RCC 7860 (cell line): ENCODE measurements around the gene PCSK6.

ENCODE experiments used
- DNase-seq: peaks from one replicate; pipeline ENCODE4 v3.0.0-alpha.2; 2015; ENCODE audit warnings: low spot score
- FAIRE-seq: peaks from 2 replicates; lab custom pipeline; 2012; peaks lifted over from hg19 to GRCh38; lab: Jason Lieb, UNC

The PCSK6 gene

DNA sequence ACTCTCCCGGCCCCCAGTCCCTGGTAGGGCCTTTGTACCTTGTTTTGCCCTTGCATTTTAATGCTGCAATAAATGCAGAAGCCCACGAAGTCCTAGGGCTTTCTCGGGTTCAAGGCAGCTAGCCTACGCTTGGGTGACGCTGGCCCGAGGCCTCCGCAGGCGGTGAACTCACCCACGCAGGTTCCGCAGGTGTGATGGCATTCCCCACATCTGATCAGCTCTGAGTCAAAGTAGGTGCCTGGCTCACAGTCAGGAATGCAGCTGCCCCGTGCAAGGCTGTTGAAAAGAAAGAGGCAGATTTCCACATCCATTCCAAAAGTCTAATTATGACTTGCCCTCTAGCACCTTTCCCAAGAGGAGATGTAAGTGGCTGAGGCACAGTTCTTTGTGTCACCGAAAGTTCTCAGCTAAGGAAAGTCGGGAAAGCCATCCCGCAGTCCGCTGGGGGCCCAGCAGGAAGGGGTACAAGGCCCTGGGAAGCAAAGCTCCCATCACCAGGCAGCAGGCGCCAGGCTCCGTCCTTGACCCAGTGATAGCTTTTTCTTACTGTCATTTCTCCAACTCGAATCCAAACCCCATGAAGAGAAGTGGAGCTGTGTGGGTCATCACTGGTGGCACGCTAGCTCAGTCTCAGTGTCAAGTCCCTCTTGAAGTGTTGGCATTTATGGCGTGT lies 171.2 kb downstream of the PCSK6 start:
- no peak for DNase-seq
- no peak for FAIRE-seq

DNA sequence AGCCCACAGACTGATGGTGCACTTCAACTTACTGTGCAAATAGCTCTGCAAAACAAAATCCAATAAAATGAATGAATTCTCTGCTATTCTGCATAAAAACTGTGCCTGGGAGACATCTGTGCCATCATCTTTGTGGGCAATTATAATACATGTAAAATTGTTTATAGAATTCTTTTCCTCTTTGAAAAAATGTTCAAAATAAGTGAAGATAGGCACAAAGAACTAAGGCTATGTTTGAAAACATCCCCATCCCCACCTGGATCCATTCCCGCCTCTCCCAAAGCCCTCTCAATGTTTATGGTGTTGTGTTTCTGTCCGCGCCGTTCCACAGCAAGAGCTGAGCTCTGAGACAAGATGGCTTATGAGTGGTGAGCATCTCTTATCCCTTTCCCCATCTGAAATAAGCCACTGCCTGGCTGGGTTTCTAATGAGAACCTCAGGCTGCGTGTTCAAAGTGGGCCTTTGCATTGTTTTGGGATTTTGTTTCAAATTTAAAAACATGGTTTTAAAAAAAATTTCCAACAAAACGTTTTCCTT lies 172.1 kb downstream of the PCSK6 start:
- FAIRE-seq (no peak), DNase-seq (no peak)

DNA sequence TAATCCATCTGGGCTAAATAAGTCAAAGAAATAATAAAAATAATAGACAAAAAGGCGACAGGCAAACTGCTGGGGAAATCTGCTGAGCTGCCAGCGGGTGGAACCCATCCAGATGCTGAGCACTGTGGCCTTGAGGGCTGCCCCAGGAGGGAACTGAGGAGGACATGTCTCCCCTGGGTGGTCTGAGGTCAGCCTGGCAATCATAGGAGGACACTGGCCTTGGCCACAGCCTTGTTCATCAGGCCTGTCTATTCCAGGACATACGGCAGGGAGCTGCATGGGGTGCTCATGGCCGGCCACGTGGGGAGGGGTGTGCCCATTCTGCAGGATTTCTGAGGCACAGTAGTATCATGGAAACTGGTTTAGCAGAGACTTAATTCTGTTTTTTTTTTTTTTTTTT lies 173.0 kb downstream of the PCSK6 start:
- DNase-seq (no peak), FAIRE-seq (no peak)

DNA sequence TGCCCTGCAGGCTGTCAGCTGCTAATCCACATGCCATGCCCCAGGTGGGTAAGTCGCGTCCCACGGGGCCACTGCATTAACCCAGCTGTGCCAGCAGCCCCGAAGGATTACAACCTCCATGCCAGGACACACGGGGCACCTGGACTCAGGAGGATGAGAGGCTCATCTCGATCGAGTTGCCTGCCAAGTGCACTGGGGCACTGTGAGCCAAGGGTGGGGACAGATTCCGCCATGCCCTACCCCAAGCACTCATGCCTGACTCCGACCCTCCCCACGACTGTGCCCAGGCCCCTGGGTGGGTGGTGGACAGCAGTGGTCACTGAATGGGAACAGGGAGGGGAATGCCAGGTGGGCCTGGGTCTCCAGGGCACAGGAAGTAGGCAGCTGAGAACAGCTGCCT lies 173.8 kb downstream of the PCSK6 start:
- DNase-seq (no peak), FAIRE-seq (no peak)

DNA sequence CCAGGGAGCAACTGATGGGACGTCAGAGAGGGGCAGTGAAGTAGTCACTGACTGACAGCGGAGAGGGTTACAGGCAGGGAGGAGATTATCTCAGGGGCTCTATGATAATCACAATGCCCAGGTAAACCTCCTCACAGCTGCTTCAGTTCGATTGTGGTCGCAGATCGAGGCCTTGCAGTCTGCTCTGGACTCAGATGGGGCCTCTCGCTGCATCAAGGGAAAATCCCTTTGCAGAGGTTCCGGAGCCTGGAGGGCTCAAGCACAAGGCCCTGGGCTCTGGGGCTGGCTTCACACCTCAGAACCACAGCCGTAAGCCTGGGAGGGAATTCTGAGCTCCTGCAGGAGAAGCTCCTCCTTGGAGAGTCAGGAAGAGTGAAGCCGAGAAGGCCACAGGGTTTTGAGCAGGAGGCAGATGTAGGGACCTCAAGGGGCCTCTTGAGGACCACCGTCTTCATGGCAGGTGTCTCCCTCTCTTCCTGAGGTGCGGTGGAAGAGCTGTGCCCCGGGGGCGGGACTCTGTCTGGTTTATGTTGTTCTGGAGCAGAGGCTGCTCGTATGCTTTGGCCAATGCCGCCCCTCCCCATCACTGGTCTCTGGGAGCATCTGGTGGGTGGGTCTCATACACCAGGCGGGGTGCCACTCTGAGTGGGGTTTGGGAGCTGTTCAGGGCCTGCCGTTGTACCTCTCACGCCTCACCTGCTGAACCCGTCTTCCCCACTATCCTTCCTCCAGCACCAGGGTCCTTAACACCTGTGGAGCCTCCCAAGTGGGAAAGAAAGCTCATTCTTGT lies 175.0 kb downstream of the PCSK6 start:
- FAIRE-seq (no peak), DNase-seq (no peak)

DNA sequence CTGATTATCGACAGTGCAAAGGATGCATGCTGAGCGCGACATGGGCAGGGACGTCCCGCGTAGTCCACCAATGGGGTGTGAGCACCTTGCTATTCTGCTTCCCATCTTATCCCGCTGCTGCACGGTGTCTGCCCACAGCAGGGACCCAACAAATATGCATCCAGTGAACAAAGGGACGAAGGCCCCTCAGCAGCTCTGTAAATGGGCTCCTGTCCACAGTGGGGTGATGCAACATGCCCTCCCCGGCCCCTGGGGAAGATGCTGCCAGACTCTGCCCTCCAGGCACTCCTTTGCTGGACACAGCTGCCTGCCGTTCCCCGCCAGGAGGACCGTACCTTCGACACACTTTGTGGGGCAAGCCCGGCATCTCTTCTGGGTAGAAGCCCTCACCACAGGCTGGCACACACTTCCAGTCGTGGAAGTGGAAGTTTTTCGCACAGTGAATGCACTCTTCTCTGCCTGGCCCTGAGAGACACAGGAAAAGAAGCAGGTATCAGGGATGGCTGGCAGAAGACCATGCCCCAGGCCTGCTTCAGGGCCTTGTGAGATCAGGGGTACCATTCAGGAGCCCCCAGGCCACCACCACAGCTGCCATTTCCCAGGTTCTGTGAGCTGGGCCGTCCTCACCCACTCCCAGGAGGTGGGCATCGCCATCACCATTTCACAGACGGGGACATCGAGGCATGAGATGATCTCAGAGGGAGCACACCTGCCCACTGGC lies 176.3 kb downstream of the PCSK6 start:
- DNase-seq = no peak
- no peak for FAIRE-seq

DNA sequence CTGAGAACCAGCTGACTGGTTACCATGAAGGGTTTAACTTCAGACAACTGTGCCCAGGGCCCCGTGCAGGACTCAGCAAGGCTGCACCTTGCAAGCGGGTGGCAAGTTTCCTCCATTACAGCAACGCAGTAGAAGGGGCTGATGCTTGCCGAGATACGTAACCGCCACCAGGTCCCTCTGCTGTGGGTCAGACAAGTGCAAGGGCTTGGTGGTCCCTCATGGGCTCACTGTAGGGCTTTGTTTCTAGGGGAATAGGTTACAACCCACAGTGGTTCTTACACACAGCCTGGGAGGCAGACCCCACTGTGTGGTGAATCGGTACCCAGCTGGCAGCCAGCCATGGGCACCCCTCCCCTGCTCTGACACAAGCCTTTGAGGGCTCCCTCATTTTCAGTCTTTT lies 179.0 kb downstream of the PCSK6 start:
- no peak for FAIRE-seq
- DNase-seq = no peak

DNA sequence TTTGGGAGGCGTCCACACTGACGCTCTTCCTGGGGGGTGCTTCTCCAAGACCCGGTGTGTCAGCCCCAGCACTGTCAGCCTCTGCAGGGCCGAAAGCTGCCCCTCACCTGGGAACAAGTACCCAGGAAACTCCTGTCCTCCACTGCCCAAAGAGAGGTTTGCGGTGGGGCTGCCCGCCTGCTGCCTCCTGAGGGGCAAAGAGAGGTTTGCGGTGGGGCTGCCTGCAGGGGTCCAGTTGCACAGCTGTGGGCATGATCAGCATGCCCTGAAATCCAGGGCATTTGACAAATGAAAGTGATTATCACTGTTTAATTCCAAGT lies 179.4 kb downstream of the PCSK6 start:
- no peak for FAIRE-seq
- no peak for DNase-seq

DNA sequence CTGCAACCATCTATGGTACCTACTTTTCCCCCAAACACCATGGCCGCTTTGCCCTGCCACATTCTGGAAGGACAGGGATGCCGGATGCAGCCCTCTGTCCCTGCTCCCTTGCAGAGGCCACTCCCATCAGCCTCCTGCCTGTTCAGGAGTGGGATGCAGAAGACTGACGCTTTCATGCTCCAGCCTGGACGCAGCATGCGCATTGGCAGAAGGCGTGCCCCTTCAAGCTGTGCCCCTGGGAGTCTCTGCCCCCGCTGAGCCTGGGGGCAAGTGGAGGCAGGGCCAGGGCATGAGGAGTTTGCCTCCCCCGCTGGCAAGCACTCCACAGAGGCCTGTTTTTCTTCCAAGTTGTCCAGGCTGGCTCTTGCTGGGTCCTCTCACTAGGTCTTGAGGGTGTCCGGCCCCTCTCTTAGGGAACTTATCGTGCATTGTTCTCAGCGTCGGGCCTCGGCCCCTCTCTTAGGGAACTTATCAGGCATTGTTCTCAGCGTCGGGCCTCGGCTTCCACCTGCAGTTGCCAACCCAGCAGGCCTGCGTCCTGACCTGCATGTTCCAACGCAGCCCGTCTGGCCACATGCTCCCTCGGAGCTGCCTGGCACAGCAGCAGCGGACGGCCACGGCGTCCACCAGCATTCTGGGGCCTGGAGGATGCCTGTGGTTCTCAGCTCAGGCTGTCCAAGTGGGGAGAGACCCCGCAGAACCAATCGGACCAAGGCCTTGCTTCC lies 179.9 kb downstream of the PCSK6 start:
- FAIRE-seq = no peak
- DNase-seq = no peak

DNA sequence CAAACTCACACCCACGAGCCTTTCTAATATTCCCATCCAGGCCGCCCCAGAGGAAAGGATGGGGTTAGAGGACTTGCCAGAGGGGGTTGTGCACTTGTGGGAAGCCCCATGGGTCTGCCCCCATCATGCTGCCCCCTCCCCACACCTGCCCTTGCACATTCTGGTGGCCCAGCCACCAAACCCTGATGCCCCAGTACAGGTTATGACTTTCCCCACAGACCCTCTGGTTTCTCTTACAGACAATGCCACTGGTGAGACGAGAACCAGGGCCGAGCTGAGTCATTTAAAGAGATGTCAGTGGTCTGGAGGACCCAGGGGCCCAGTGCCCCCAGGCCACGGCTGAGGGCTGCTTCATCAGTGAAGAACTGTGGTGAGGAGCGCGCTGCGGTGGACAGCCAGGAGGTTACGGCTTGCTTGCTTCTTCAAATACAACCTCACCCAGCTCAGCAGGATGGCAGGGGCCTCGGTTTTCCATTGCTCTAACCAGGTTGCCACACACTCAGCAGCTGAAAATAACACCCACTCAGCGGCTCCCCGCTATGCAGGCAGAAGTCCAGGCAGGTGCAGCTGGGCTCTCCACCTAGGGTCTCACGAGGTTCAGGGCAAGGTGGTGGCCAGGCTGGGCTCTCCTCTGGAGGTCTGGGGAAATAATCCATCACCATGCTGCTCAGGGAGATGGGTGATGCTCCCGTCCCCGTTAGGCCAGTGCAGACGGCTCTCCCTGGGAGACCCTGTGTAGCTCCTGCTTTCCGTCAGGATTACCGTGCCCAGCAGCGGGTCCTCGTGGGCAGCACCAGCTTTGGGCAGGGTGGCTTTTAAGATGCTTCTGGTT lies 180.7 kb downstream of the PCSK6 start:
- no peak for DNase-seq
- no peak for FAIRE-seq

DNA sequence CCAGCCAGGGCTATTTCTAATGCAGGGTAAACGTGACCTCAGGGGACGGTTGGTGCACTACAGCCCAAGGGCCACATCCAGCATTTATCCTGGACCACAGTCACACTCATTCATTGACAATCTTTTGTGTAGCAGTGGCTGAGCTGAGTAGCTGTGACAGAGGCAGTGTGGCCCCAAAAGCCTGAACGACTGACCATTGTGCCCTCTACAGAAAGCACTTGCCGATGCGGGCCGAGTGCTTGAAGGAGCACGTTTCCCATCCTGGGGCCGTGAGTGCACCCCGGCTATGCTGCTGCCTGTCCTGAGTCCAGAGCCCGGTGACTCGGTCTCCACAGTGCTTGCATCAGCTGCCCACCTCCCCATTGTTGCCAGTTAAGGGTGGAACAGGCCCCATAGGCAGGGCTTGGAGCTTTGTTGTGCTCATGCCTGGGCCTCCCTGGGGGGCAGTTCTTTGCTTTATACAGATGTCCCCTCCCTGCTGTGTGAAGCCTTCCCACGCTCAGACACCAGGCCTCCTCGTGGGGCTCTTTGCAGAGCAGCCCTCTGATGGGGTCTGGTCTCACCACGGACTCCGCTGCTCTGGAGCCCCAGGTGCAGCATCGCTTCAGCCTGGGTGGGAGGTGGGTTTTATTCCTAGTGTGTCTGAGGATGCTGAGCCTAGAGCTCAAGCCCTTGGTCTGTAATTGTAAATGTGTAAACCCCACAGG lies 181.5 kb downstream of the PCSK6 start:
- FAIRE-seq = no peak

DNA sequence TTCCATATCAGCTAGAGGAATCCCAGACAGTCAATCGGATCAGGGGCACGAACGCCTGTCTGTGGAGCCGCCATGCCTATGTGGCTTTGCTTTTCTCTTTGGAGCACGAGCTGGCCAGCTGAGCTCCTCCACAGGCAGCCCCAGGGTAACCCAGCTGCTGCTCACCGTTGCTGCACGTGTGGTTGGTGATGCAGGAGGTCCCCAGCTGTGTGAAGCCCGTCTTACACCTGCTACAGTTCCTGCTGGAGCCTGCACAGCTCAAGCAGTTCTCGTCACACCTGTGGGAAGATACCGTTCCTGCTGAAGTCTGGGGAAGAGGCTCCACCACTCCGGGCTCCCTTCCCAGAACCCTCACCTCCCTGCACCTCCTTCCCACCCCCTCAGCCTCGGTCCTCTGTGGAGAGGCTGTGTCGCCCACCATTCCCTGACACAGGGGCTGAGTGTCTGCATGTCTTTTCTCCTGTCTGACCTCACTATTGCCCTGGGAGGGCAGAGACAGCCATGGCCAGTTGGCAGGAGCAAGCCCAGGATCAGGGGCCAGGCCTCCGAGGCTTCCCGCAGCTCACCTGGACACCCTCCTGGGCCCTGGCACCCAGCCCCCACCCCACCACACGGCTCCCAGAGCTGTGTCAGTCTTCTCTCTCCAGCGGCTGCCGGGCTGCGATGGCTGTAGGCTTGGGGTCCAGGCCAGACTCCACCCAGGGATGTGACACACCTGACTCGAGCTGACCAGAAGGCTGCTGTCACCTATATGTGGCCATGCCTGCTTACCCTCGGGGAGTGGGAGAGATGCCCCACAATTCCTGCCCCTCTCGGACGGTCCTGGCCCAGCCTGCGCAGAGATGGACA lies 182.2 kb downstream of the PCSK6 start:
- no peak for DNase-seq

More for the DNA sequence above, 181.5 kb downstream of the PCSK6 start:
- DNase-seq = no peak

DNA sequence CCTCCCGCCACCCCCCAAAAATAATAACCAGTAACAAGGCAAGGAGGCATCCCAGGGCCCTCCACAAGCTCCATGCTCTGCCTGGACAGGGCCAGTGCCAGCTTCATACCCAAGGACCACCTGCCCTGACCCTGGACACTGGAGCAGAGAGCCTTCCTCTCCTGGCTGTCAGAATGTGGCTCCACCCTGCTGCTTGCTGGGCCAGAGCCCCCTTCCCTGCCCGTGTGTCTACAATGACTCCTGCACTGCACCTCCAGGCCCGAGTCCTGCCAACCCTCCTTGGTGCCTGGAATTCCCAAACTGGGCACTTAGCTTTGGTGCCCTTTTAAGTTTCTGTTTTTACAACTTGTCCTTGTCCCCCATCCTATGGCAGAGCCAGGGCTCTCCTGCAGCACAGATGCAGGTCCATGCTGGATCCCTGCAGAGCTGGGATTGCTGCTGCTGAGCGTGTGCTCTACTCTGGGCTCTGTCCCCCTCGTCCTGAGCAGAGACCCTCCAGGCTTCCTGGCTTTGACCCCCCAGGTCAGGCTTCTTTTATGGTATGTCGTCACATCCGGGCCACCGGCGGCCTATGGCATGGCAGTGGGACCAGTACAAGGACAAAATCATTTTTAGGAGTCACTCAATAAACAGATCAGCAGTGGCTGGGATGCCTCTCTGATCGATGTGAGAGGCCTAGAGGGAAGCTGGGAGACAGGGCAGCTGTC lies 183.0 kb downstream of the PCSK6 start:
- no peak for FAIRE-seq

More for the DNA sequence above, 182.2 kb downstream of the PCSK6 start:
- FAIRE-seq = no peak

DNA sequence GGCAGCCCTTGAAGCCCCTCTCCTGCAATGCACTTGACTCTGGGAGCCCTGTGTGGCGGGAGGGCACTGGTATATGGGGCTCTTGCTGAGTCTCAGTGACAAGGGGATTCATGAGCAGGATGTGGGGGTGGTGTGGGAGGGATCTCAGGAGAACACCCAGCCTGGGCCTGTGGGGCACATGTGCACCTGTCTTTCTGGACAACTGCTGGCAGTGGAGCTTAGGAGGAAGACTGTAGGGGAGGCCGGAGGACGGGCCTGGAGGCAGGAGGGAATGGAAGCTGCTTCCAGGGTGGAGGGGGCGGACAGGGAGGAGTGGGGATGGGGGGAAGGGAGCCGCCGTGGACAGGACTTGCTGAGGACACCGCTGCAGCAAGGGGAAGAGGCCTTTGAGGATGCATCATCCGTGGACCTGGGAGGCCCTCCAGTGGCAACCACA lies 183.7 kb downstream of the PCSK6 start:
- no peak for FAIRE-seq
- no peak for DNase-seq

More for the DNA sequence above, 183.0 kb downstream of the PCSK6 start:
- no peak for DNase-seq

DNA sequence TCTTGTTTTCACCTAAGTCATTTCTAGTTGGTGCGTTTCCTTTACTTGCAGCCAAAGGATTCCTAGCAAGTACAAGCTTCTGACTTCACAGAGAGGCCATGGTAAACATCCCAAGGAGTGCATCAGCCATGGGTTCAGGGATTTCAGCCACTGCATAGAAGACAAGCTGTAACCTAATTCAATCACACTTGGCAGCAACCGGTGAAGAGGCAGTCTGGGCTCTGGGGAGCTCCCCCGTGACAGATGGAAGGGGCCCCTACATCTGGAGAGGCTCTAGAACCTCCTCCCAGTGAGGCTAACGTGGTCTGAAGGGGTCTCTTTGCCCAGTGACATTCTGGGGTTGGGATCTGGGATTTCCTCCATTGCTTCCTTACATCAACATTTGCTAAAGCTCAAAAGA lies 186.1 kb downstream of the PCSK6 start:
- FAIRE-seq (no peak), DNase-seq (no peak)

DNA sequence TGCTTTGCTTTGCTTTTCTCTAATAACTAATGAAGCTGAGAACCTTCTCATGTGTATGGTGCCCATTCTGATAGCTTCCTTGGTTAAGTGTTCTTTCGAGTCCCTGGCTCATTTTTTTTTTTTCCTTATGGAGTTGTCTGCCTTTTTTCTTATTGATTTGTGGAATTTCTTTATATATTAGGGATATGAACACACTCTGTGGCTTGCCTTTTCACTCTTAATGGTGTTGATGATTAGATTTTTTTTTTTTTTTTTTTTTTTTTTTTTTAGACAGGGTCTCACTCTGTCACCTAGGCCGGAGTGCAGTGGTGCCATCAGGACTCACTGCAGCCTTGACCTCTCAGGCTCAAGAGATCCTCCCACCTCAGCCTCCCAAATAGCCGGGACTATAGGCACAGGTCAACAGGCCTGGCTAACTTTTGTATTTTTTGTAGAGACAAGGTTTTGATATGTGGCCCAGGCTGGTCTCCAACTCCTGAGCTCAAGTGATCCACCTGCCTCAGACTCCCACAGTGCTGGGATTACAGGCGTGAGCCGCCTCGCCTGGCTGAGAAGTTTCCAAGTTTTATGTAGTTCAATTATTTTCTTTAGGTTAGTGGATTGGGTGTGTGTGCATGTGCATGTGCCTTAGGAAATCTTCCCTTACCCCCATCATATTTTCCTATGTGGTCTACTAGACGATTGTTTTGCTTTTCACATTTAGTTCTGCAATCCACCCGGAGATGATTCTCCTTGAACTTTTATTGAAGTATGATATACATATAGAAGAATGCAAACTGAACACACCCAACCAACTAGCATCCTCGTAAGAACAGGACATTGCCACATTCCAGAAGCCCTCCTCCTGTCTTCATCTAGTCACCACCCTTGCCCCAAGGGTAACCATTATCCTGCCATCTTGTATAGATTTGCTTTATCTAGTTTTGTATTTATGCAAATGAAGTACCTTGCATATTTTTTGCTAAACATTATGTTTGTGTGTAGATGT lies 192.8 kb downstream of the PCSK6 start:
- FAIRE-seq = no peak
- DNase-seq = no peak
